ENCODE results near the gene SLC38A3.
"Not testable (repeated sequence)": the region's sequence is repeated elsewhere in the genome, so short reads cannot be mapped to it uniquely, and the experiment has no call there.

Gene SLC38A3

DNA sequence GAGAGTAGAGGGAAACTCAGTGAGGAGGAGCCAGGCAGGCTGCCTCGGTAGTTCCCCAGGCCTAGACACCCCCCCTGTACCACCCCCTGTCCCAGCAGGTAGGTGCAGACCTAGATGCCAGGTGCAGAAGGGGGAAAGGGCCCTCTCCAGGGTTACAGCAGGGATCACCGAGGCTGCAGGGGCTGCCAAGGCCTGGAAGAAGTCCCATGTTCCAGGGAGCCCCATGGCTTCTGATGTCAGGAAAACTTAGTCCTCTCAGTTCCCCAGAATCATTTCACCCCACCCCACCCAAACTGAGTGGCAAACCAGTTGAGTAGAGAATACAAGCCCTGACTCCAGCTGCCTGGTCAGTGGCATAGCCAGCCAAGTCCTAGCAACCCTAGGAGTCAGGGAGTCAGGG is 56.4 kb downstream of the SLC38A3 start:
- no peak overlapping the region for H3K4me3 ChIP-seq (ENCODE audit: low read depth, low read length)
- TF ChIP-seq, protein P1, sequence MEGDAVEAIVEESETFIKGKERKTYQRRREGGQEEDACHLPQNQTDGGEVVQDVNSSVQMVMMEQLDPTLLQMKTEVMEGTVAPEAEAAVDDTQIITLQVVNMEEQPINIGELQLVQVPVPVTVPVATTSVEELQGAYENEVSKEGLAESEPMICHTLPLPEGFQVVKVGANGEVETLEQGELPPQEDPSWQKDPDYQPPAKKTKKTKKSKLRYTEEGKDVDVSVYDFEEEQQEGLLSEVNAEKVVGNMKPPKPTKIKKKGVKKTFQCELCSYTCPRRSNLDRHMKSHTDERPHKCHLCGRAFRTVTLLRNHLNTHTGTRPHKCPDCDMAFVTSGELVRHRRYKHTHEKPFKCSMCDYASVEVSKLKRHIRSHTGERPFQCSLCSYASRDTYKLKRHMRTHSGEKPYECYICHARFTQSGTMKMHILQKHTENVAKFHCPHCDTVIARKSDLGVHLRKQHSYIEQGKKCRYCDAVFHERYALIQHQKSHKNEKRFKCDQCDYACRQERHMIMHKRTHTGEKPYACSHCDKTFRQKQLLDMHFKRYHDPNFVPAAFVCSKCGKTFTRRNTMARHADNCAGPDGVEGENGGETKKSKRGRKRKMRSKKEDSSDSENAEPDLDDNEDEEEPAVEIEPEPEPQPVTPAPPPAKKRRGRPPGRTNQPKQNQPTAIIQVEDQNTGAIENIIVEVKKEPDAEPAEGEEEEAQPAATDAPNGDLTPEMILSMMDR (IDR thresholded peaks at IDR 0.05) = no peak
- H3K9me3 ChIP-seq (ENCODE audit: control insufficient read depth, low read length) = no peaks in the 10 kb centered on the region
- no peaks in the 10 kb centered on the region for H3K79me2 ChIP-seq
- no peak overlapping the region for H2AFZ ChIP-seq
- H3K4me1 ChIP-seq = peaks cover 43% of the 10 kb centered on the region
- H3K4me2 ChIP-seq (ENCODE audit: low read length) = no peak overlapping the region
- H3K27me3 ChIP-seq (ENCODE audit: control insufficient read depth, insufficient read depth, low read length) = no peaks in the 10 kb centered on the region
- no peak overlapping the region for H3K9ac ChIP-seq
- peak overlapping the region; percentile 89 for H3K27ac ChIP-seq
- H3K36me3 ChIP-seq (ENCODE audit: control insufficient read depth, insufficient read depth, low read length) = no peaks in the 10 kb centered on the region

DNA sequence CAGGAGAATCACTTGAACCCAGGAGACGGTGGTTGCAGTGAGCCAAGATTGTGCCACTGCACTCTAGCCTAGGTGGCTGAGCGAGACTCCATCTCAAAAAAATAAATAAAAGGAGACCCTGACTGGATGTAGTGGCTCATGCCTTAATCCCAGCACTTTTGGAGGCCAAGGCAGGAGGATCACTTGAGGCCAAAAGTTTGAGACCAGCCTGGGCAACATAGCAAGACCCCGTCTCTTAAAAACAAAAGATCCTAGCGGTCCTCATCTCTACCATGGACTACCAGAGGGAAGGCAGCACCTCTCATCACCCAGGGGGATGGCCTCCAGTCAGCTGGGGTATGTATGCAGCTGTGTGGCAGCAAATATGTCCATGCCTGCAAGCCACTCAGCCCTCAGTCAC is 57.1 kb downstream of the SLC38A3 start:
- H3K27me3 ChIP-seq (ENCODE audit: control insufficient read depth, insufficient read depth, low read length); H3K79me2 ChIP-seq; H3K4me2 ChIP-seq (ENCODE audit: low read length); H3K9me3 ChIP-seq (ENCODE audit: control insufficient read depth, low read length); H3K4me3 ChIP-seq (ENCODE audit: low read depth, low read length); H3K36me3 ChIP-seq (ENCODE audit: control insufficient read depth, insufficient read depth, low read length); H3K9ac ChIP-seq; H2AFZ ChIP-seq; H3K27ac ChIP-seq: not testable (repeated sequence)
- H3K4me1 ChIP-seq = peaks cover 49% of the 10 kb centered on the region

DNA sequence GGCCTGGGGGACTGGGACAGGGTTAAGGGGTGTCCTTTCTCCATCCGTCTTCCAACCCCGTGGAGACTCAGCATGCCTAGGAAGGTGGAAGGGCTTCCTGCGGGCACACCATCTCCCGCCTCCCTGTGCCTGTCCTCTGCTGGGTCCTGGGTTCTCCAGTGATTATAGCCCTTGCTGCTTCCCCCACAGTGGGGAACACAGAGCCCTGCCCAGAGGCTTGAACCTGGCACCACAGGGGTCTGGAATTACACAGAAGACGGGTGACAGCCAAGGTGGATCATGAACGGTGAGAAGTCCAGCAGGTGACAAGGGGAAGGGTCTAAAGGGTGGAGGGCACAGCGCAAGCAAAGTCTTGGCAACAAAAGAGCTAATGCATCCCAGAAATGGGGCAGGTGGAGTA is 57.7 kb downstream of the SLC38A3 start:
- Histone ChIP-seq H3K4me1 (peaks cover 55% of the 10 kb centered on the region), H3K36me3 (ENCODE audit: control insufficient read depth, insufficient read depth, low read length) (no peaks in the 10 kb centered on the region), H3K79me2 (no peaks in the 10 kb centered on the region), H3K27ac (peak overlapping the region; percentile 15), H3K9me3 (ENCODE audit: control insufficient read depth, low read length) (no peaks in the 10 kb centered on the region), H3K4me3 (ENCODE audit: low read depth, low read length) (no peak overlapping the region), H3K4me2 (ENCODE audit: low read length) (no peak overlapping the region), H2AFZ (no peak overlapping the region), H3K9ac (no peak overlapping the region), H3K27me3 (ENCODE audit: control insufficient read depth, insufficient read depth, low read length) (no peaks in the 10 kb centered on the region)
- TF ChIP-seq, protein P1 (IDR thresholded peaks at IDR 0.05) = no peak

DNA sequence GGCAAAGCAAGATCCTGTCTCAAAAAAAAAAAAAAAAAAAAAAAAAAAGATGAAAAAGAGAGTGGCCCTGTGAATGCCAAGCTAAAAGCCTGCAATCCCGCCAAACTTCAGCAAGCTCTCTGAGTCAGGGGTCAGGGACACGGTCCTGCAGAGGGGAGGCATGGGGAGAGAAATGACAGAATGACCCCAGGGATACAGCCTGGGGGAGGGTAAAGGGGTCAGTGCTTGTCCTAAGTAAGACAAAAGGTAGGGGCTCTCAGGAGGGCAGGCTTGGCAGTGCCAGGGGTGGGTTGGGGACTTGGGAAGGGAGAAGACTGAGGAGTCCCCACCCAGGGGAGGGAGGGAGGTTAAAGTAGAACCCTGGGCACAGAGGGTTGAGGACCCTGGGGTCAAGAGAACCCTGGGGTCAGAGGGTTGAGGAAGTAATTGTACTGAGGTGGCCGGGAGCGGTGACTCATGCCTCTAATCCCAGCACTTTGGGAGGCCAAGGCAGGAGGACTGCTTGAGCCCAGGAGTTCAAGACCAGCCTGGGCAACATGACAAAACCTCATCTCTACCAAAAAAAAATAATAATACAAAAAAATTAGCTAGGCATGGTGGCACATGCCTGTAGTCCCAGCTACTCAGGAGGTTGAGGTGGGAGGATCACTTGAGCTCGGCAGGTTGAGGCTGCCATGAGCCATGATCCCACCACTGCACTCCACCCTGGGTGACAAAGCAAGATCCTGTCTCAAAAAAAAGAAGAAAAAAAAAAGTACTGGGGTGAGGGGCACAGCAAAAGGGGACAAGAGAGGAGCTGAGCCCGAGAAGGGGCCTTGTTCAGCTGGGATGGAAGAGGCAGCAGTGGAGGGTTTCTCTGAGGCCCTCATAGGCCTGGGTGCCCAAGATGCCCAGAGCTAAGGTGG is 58.7 kb downstream of the SLC38A3 start:
- Histone ChIP-seq H3K4me3 (ENCODE audit: low read depth, low read length) (no peak overlapping the region), H3K4me1 (peaks cover 64% of the 10 kb centered on the region), H3K4me2 (ENCODE audit: low read length) (no peak overlapping the region), H3K36me3 (ENCODE audit: control insufficient read depth, insufficient read depth, low read length) (no peaks in the 10 kb centered on the region), H3K79me2 (no peaks in the 10 kb centered on the region), H3K27ac (peak overlapping the region; percentile 98), H3K9me3 (ENCODE audit: control insufficient read depth, low read length) (no peaks in the 10 kb centered on the region), H3K27me3 (ENCODE audit: control insufficient read depth, insufficient read depth, low read length) (no peaks in the 10 kb centered on the region), H3K9ac (no peak overlapping the region), H2AFZ (no peak overlapping the region)
- TF ChIP-seq, protein P1 (IDR thresholded peaks at IDR 0.05) = no peak

DNA sequence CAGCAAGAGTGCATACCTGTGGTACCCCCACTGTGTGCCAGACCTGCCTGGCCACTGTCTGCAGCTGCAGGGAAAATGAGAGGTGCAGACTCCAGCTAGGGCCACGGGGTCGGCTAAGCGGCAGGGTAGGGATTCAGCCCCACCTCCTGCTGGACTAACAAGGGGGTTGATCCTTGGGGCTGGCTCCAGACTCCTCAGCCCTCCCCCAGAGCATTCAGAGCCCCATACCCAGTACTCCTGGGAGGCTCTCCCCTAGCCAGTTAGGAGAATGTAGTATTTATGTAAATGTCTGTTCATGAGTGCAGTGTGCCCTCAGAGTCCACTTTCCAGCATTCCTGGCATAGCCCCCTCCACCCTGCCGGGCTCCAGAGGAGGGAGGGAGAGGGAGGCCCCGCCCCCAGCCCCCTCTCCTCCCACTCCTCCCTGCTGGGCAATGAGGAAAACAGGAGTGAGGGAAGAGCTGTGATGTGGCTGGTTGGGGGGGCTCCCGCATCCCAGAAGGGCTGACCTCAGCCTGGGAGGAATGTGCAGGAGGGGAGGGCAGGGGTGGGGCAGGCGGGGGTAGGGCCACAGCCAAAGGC is 59.4 kb downstream of the SLC38A3 start:
- Histone ChIP-seq H3K27ac (peak overlapping the region; percentile 98), H3K4me3 (ENCODE audit: low read depth, low read length) (no peak overlapping the region), H3K79me2 (no peaks in the 10 kb centered on the region), H3K9me3 (ENCODE audit: control insufficient read depth, low read length) (no peaks in the 10 kb centered on the region), H3K9ac (no peak overlapping the region), H2AFZ (peak overlapping the region; percentile 63), H3K27me3 (ENCODE audit: control insufficient read depth, insufficient read depth, low read length) (no peaks in the 10 kb centered on the region), H3K4me1 (peaks cover 66% of the 10 kb centered on the region), H3K36me3 (ENCODE audit: control insufficient read depth, insufficient read depth, low read length) (no peaks in the 10 kb centered on the region), H3K4me2 (ENCODE audit: low read length) (peak overlapping the region; percentile 45)
- TF ChIP-seq, protein P1 (IDR thresholded peaks at IDR 0.05) = no peak
